CD4-positive, alpha-beta T cell treated with Interferon gamma for 1 hour (primary cell): ENCODE measurements around the gene PXDC1.

Experiments
- DNase-seq: peaks from one replicate; pipeline ENCODE4 v3.0.0-alpha.2; 2020

Gene PXDC1

GRCh38 chr6:3746119-3746691, 5.3 kb downstream of the PXDC1 start:
- DNase-seq, result peak; percentile 61

- no peak for DNase-seq
Measured at GRCh38 chr6:3745566-3746118, 5.9 kb downstream of the PXDC1 start.

GRCh38 chr6:3744901-3745470, 6.5 kb downstream of the PXDC1 start:
- no peak for DNase-seq

GRCh38 chr6:3744211-3744900, 7.2 kb downstream of the PXDC1 start:
- no peak for DNase-seq

- DNase-seq, result no peak
Measured at GRCh38 chr6:3743541-3743940, 8.0 kb downstream of the PXDC1 start.

- peak; percentile 78 for DNase-seq
Measured at GRCh38 chr6:3742426-3743344, 8.8 kb downstream of the PXDC1 start.

GRCh38 chr6:3742076-3742425, 9.5 kb downstream of the PXDC1 start:
- no peak for DNase-seq

- DNase-seq, result no peak
Measured at GRCh38 chr6:3741477-3741871, 10.0 kb downstream of the PXDC1 start.

- DNase-seq, result no peak
Measured at GRCh38 chr6:3740551-3741476, 10.7 kb downstream of the PXDC1 start.

- DNase-seq, result no peak
Measured at GRCh38 chr6:3739311-3739897, 12.1 kb downstream of the PXDC1 start.

GRCh38 chr6:3738381-3739131, 13.0 kb downstream of the PXDC1 start:
- no peak for DNase-seq

- no peak for DNase-seq
Measured at GRCh38 chr6:3737831-3738210, 13.7 kb downstream of the PXDC1 start.

- DNase-seq, result no peak
Measured at GRCh38 chr6:3737149-3737830, 14.2 kb downstream of the PXDC1 start.

GRCh38 chr6:3735029-3735605, 16.4 kb downstream of the PXDC1 start:
- DNase-seq, result no peak

GRCh38 chr6:3734023-3734422, 17.5 kb downstream of the PXDC1 start:
- DNase-seq, result no peak

GRCh38 chr6:3733321-3733925, 18.1 kb downstream of the PXDC1 start:
- no peak for DNase-seq

- peak; percentile 56 for DNase-seq
Measured at GRCh38 chr6:3732345-3733141, 19.0 kb downstream of the PXDC1 start.

GRCh38 chr6:3731700-3732099, 19.8 kb downstream of the PXDC1 start:
- DNase-seq, result no peak
